Brain microvascular endothelial cell (primary cell): Measurements from ENCODE around the gene CCDC188.

Experiments
- DNase-seq: peaks from one replicate; pipeline ENCODE4 v3.0.0-alpha.2; 2020
- H3K27ac ChIP-seq: fragments of 250-450 bp; sonication (Bioruptor Pico); 2 replicates; pipeline ENCODE4 v1.5.1; 2020; ENCODE audit warnings: mild to moderate bottlenecking, moderate library complexity
- H3K27me3 ChIP-seq: fragments of 250-450 bp; sonication (Bioruptor Pico); replicated peaks from 2 replicates; pipeline ENCODE4 v1.5.1; 2020; ENCODE audit warnings: mild to moderate bottlenecking
- H3K36me3 ChIP-seq: fragments of 250-450 bp; sonication (Bioruptor Pico); replicated peaks from 2 replicates; pipeline ENCODE4 v1.5.1; 2020; ENCODE audit warnings: mild to moderate bottlenecking
- H3K4me3 ChIP-seq: 2 replicates; pipeline ENCODE4 v1.5.1; 2011; ENCODE audit warnings: low read depth, mild to moderate bottlenecking, control low read depth, low read length, moderate library complexity
- in situ Hi-C: cut with HindIII; loops from 2 replicates; pipeline ENCODE4 v1.10.0; 2017; ENCODE audit warnings: low sequenced_read_pairs, low pct_ligation_motif_present
- TF ChIP-seq, protein P1 (sequence below): IDR thresholded peaks from 2 replicates; pipeline ENCODE4 v1.5.1; 2011; ENCODE audit warnings: low read depth, mild to moderate bottlenecking, moderate library complexity, low read length, control low read depth, inconsistent platforms; ENCODE audit errors: missing control alignments

CCDC188 gene

DNA sequence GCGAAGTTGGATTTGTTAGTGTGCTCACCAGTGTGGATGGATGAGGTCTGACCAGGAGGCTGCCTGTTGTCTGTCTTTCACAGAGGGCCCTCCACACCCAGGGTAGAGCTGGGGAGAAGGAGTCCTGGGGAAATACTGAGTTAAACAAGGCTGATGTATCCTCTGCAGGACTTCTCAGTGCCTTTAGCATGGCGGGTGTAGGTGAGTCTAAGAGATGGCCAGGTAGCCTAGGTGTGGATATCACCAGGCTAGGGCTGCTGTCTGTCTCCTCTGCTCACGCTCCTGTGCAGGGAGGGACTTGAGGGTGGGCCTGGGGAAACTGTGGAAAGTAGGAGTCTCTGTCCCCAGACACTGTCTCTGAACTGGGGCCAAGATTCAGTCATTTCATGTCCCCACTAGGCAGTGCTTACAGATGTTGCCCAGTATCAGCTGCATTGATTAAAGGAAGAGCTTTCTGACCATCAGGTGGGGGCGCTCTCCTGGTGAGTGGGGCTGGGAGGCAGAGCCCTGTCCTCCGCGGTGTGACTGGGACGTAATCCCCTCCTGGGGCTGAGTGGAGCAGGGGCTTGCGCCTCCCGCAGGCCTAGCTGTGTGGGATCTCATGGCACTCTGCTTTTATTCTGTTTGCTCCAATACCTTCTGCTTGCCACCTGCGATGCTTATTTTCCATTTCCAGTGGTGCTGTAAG, 35.5 kb upstream of the CCDC188 start:
- DNase-seq, result no peak
- Histone ChIP-seq H3K27me3 (no peaks in the 10 kb centered on the region), H3K4me3 (no peak overlapping the region), H3K36me3 (no peaks in the 10 kb centered on the region), H3K27ac (no peak overlapping the region)
- TF ChIP-seq, protein P1, sequence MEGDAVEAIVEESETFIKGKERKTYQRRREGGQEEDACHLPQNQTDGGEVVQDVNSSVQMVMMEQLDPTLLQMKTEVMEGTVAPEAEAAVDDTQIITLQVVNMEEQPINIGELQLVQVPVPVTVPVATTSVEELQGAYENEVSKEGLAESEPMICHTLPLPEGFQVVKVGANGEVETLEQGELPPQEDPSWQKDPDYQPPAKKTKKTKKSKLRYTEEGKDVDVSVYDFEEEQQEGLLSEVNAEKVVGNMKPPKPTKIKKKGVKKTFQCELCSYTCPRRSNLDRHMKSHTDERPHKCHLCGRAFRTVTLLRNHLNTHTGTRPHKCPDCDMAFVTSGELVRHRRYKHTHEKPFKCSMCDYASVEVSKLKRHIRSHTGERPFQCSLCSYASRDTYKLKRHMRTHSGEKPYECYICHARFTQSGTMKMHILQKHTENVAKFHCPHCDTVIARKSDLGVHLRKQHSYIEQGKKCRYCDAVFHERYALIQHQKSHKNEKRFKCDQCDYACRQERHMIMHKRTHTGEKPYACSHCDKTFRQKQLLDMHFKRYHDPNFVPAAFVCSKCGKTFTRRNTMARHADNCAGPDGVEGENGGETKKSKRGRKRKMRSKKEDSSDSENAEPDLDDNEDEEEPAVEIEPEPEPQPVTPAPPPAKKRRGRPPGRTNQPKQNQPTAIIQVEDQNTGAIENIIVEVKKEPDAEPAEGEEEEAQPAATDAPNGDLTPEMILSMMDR, result peak; percentile 46
- in situ Hi-C loops, result no loop called here

DNA sequence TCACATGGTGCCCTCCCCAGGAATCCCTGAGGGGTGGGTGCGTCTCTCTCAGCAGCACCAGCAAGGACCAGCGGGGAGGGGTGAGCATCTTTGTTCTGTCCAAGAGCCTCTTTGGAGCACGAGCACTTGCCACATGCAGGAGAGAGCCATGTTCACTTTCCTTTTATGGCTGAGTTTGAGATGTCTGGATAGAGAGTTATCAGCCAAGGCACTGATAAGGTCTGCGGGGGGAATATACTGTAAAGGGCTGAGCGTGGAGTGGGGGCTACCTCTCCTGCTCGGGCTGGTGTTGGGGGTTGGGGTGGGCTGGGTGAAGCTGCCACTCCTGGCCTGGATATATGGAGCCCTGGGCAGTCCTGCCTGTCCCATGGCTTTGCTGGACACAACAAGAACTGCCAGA, 34.9 kb upstream of the CCDC188 start:
- in situ Hi-C loops, result no loop called here
- Histone ChIP-seq H3K4me3 (no peak overlapping the region), H3K27me3 (no peaks in the 10 kb centered on the region), H3K36me3 (no peaks in the 10 kb centered on the region), H3K27ac (no peak overlapping the region)
- TF ChIP-seq, protein P1, result no peak
- no peak for DNase-seq

DNA sequence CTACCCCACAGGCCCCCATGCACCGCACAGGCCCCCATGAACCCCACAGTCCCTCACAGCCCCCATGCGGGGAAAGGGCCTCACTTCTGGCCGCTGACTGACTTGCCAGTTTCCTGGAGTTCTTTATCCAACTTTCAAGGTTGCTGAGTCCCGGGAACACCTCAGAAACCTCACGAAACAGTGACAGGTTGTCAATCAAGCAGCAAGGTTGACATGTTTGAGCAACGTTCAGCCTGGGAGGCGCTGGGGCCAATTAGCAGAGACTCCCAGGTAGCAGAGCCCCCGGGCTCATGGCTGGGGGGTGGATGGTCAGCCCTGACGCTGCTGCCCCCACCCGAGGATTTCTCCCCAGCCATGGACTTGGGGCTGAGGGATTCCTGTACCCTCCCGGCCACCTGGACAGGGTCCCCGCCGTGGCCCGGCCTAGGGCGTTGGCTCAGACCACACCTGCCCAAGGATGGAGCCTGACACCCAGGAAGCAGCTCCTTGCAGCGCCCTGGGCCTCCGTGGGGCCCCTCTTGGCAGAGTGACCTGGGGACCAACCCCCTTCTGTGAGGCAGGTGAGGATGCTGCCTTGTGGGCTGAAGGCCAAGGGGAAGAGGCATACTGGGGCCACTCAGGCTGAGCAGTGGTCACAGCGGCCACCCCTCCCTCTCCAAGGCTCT, 33.8 kb upstream of the CCDC188 start:
- TF ChIP-seq, protein P1, result no peak
- in situ Hi-C loops, result no loop called here
- no peaks in the 10 kb centered on the region for H3K36me3 ChIP-seq
- no peak overlapping the region for H3K27ac ChIP-seq
- DNase-seq, result no peak
- no peaks in the 10 kb centered on the region for H3K27me3 ChIP-seq
- H3K4me3 ChIP-seq, result no peak overlapping the region

DNA sequence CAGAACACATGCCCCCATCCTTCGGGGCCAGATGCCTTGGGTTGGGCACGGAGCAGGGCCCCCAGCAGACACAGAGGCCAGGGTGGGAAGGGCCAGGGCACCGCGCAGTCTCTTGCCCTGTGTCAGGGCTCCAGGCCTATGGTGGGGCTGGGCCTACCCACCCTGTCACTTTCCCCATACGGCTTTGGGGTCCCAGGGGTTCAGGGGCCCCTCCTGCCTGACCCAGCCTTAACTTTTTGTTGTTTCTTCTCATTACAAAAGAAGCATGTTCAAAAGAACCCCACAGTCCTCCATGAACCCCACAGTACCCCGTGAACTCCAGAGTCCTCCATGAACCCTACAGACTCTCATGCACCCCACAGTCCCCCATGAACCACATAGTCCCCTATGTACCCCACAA, 33.0 kb upstream of the CCDC188 start:
- no peak overlapping the region for H3K4me3 ChIP-seq
- TF ChIP-seq, protein P1, result no peak
- H3K27me3 ChIP-seq, result no peaks in the 10 kb centered on the region
- in situ Hi-C loops, result no loop called here
- no peaks in the 10 kb centered on the region for H3K36me3 ChIP-seq
- no peak overlapping the region for H3K27ac ChIP-seq
- no peak for DNase-seq

DNA sequence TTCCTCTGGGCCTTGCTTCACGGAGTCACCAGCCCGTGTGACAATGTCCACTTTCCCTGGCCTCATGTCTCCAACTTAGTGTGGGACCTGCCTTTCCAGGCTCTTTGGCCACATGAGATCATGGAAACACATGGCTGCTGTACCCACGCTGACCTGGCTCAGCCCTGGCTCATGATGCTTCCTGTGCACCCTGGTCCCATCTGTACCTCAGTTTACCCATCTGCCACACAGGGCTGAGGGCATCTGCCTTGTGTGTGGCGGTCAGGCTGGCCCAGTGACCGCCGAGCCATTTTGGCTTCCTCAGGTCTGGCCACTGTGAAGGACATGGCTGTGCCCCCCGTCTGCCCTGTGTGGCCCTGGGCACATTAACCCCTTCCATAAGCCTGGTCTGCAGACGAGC, 32.2 kb upstream of the CCDC188 start:
- in situ Hi-C loops, result no loop called here
- Histone ChIP-seq H3K4me3 (no peak overlapping the region), H3K27ac (no peak overlapping the region), H3K36me3 (no peaks in the 10 kb centered on the region), H3K27me3 (no peaks in the 10 kb centered on the region)
- TF ChIP-seq, protein P1, result no peak
- no peak for DNase-seq
